ENCODE results near the gene PTPRZ1. TPM values are rescaled to one million over a fixed set of nuclear protein-coding genes. Genes with fewer than 3 reads are reported as not detected.

PTPRZ1 gene
- total RNA-seq, 1 experiment from 2014 or later, result 105 TPM

DNA sequence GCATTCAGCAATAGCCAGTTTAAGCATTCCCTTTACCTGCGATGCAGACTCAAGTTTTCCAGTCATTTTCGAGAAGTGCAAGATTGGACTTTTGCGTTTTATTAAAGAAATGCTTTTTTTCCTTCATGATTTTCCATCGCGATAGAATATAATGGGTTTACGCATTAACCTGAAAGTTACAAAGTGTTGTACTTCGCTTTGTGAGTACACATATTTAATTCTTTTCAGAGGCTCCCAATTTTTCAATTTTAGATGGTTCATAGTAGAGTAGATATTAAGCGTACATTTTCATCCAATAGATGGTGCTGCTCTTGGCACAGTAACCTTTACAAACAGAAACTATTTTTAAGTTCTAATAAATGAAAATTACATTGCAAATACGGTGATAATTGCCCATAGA lies 1.3 kb downstream of the PTPRZ1 start:
- ATAC-seq (no peak), DNase-seq (ENCODE audit: low spot score) (no peak)
- ChIA-PET CTCF (interaction anchor here (0.8 to 2.0 kb wide), 2 partner anchors 120 to 508 kb away, joined by 3 to 12 read pairs; no protein-coding TSS in a partner anchor), POLR2A (no interaction called here)
- Mint-ChIP-seq H3K9me3 (no peaks in the 10 kb centered on the region), H3K36me3 (peaks cover 3% of the 10 kb centered on the region), H3K4me1 (peaks cover 52% of the 10 kb centered on the region), H3K27me3 (ENCODE audit: low read depth) (no peaks in the 10 kb centered on the region), H3K27ac (peak overlapping the region; percentile 63; the same call in 1 of the 2 replicates), H3K4me3 (peak overlapping the region; percentile 99)
- TF ChIP-seq, protein P1, sequence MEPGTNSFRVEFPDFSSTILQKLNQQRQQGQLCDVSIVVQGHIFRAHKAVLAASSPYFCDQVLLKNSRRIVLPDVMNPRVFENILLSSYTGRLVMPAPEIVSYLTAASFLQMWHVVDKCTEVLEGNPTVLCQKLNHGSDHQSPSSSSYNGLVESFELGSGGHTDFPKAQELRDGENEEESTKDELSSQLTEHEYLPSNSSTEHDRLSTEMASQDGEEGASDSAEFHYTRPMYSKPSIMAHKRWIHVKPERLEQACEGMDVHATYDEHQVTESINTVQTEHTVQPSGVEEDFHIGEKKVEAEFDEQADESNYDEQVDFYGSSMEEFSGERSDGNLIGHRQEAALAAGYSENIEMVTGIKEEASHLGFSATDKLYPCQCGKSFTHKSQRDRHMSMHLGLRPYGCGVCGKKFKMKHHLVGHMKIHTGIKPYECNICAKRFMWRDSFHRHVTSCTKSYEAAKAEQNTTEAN (CRISPR knock-in tag; IDR thresholded peaks at IDR 0.05), result no peak
- TF ChIP-seq CREM (CRISPR knock-in tag; IDR thresholded peaks at IDR 0.05) (no peak), MXD4 (CRISPR knock-in tag; IDR thresholded peaks at IDR 0.05; ENCODE audit: borderline replicate concordance) (no peak)
- TF ChIP-seq, protein P2, sequence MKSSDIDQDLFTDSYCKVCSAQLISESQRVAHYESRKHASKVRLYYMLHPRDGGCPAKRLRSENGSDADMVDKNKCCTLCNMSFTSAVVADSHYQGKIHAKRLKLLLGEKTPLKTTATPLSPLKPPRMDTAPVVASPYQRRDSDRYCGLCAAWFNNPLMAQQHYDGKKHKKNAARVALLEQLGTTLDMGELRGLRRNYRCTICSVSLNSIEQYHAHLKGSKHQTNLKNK (CRISPR knock-in tag; IDR thresholded peaks at IDR 0.05), result no peak
- TF ChIP-seq, protein P3, sequence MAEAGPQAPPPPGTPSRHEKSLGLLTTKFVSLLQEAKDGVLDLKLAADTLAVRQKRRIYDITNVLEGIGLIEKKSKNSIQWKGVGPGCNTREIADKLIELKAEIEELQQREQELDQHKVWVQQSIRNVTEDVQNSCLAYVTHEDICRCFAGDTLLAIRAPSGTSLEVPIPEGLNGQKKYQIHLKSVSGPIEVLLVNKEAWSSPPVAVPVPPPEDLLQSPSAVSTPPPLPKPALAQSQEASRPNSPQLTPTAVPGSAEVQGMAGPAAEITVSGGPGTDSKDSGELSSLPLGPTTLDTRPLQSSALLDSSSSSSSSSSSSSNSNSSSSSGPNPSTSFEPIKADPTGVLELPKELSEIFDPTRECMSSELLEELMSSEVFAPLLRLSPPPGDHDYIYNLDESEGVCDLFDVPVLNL (CRISPR knock-in tag; IDR thresholded peaks at IDR 0.05; ENCODE audit: borderline replicate concordance, low read depth), result no peak

- CTCF ChIA-PET, result interaction anchor here (0.7 to 2.0 kb wide), 2 partner anchors 119 kb away, joined by 3 to 12 read pairs; no protein-coding TSS in a partner anchor
- TF ChIP-seq, protein P4, sequence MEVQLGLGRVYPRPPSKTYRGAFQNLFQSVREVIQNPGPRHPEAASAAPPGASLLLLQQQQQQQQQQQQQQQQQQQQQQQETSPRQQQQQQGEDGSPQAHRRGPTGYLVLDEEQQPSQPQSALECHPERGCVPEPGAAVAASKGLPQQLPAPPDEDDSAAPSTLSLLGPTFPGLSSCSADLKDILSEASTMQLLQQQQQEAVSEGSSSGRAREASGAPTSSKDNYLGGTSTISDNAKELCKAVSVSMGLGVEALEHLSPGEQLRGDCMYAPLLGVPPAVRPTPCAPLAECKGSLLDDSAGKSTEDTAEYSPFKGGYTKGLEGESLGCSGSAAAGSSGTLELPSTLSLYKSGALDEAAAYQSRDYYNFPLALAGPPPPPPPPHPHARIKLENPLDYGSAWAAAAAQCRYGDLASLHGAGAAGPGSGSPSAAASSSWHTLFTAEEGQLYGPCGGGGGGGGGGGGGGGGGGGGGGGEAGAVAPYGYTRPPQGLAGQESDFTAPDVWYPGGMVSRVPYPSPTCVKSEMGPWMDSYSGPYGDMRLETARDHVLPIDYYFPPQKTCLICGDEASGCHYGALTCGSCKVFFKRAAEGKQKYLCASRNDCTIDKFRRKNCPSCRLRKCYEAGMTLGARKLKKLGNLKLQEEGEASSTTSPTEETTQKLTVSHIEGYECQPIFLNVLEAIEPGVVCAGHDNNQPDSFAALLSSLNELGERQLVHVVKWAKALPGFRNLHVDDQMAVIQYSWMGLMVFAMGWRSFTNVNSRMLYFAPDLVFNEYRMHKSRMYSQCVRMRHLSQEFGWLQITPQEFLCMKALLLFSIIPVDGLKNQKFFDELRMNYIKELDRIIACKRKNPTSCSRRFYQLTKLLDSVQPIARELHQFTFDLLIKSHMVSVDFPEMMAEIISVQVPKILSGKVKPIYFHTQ (CRISPR knock-in tag; IDR thresholded peaks at IDR 0.05), result no peak
- TF ChIP-seq GRHL2 (CRISPR knock-in tag; IDR thresholded peaks at IDR 0.05; ENCODE audit: insufficient replicate concordance, severe bottlenecking) (no peak), FOXJ3 (CRISPR knock-in tag; IDR thresholded peaks at IDR 0.05; ENCODE audit: borderline replicate concordance) (no peak), CREM (CRISPR knock-in tag; IDR thresholded peaks at IDR 0.05) (no peak), NFYB (CRISPR knock-in tag; conservative IDR thresholded peaks at IDR 0.05; ENCODE audit: low read depth) (no peak)
- TF ChIP-seq, protein P5, sequence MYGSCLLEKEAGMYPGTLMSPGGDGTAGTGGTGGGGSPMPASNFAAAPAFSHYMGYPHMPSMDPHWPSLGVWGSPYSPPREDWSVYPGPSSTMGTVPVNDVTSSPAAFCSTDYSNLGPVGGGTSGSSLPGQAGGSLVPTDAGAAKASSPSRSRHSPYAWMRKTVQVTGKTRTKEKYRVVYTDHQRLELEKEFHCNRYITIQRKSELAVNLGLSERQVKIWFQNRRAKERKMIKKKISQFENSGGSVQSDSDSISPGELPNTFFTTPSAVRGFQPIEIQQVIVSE (CRISPR knock-in tag; IDR thresholded peaks at IDR 0.05; ENCODE audit: borderline replicate concordance), result no peak
- H3K27ac Mint-ChIP-seq, result no peak overlapping the region
- ATAC-seq (no peak), DNase-seq (ENCODE audit: low spot score) (no peak)
- H3K4me3 Mint-ChIP-seq, result peak overlapping the region; percentile 99
- peaks cover 3% of the 10 kb centered on the region for H3K36me3 Mint-ChIP-seq
- POLR2A ChIA-PET, result interaction anchor here (0.5 kb wide), 1 partner anchor 252 kb away, joined by 3 read pairs; no protein-coding TSS in a partner anchor
- no peaks in the 10 kb centered on the region for H3K9me3 Mint-ChIP-seq
- peaks cover 61% of the 10 kb centered on the region for H3K4me1 Mint-ChIP-seq
- H3K27me3 Mint-ChIP-seq (ENCODE audit: low read depth), result no peaks in the 10 kb centered on the region
Observed at GRCh38 chr7:121875203-121875602, 2.2 kb downstream of the PTPRZ1 start.

DNA sequence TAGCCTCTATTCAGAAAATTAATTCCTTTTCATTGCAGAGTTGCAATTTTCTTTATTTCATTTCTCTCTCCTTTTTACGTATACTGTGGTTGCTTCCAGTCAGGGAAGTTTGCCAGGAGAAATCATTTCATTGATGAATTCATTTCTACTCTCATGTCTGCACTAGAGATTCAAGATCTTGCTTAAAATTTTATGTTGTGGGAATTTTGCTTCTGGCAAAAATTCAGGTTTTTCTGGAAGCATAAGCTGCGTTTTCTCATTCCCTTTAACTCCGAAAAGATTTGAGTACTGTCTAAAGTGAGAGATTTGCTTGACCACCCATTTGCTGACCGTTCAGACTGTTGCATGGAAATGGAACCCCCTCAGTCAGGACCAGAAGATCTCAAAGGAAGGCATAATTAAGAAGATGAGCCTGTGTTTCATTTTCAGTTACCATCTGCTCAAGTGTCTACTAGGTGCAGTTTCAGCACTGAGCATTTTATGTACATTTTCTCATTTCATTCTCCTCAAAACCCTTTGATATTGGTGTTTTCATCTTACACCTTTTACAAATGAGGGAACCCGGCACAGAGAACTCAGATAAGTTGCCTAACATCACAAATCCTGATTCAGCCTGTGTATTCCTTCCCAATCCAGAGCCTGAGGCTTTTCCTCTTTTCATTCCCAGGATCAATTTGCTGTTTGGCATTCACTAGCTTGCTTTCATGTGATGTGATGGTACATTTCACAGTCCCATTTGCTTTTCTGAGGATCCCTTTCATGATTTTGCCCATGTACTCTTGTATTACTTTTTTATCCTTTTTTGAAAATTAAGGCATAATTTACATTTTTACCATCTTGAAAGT lies 3.9 kb downstream of the PTPRZ1 start:
- POLR2A ChIA-PET, result no interaction called here
- Mint-ChIP-seq H3K4me3 (peak overlapping the region; percentile 41), H3K27me3 (ENCODE audit: low read depth) (no peaks in the 10 kb centered on the region), H3K9me3 (no peaks in the 10 kb centered on the region), H3K27ac (peak overlapping the region; percentile 35), H3K36me3 (peaks cover 3% of the 10 kb centered on the region), H3K4me1 (peaks cover 71% of the 10 kb centered on the region)
- CTCF ChIA-PET, result no interaction called here
- DNase-seq (ENCODE audit: low spot score) (no peak), ATAC-seq (no peak)
- TF ChIP-seq, protein P3 (CRISPR knock-in tag; IDR thresholded peaks at IDR 0.05; ENCODE audit: borderline replicate concordance, low read depth), result no peak
- TF ChIP-seq ZNF317 (CRISPR knock-in tag; IDR thresholded peaks at IDR 0.05; ENCODE audit: borderline replicate concordance, low read depth), result no peak
- no peak for TF ChIP-seq NFATC4 (CRISPR knock-in tag; IDR thresholded peaks at IDR 0.05)
- TF ChIP-seq, protein P6, sequence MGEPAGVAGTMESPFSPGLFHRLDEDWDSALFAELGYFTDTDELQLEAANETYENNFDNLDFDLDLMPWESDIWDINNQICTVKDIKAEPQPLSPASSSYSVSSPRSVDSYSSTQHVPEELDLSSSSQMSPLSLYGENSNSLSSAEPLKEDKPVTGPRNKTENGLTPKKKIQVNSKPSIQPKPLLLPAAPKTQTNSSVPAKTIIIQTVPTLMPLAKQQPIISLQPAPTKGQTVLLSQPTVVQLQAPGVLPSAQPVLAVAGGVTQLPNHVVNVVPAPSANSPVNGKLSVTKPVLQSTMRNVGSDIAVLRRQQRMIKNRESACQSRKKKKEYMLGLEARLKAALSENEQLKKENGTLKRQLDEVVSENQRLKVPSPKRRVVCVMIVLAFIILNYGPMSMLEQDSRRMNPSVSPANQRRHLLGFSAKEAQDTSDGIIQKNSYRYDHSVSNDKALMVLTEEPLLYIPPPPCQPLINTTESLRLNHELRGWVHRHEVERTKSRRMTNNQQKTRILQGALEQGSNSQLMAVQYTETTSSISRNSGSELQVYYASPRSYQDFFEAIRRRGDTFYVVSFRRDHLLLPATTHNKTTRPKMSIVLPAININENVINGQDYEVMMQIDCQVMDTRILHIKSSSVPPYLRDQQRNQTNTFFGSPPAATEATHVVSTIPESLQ (CRISPR knock-in tag; IDR thresholded peaks at IDR 0.05), result no peak
- TF ChIP-seq TEAD1 (CRISPR knock-in tag; IDR thresholded peaks at IDR 0.05), result no peak

Data from WTC11 (cell line).